NB4 (cell line): ENCODE measurements around the gene ABHD10.

Experiments
- DNase-seq: peaks from one replicate; pipeline ENCODE4 v3.0.0; 2010; ENCODE audit warnings: low read depth
- H3K4me3 ChIP-seq: one replicate; pipeline ENCODE4 v1.5.1; 2011; ENCODE audit warnings: mild to moderate bottlenecking, low read depth, low read length, moderate library complexity
- MYC ChIP-seq: IDR thresholded peaks from 2 replicates; pipeline ENCODE4 v1.6.1; 2011; ENCODE audit warnings: low read depth, low read length
- POLR2A ChIP-seq: IDR thresholded peaks from 2 replicates; pipeline ENCODE4 v1.6.1; 2011; ENCODE audit warnings: mild to moderate bottlenecking; ENCODE audit not compliant: insufficient read length; ENCODE audit errors: extremely low read depth
- TF ChIP-seq, protein P1 (sequence below): IDR thresholded peaks from one replicate; pipeline ENCODE4 v1.5.1; 2012; ENCODE audit warnings: low read depth, low read length
- TF ChIP-seq, protein P2 (sequence below): IDR thresholded peaks from 2 replicates; pipeline ENCODE4 v1.6.1; 2011; ENCODE audit warnings: low read depth, low read length

The ABHD10 gene

DNA sequence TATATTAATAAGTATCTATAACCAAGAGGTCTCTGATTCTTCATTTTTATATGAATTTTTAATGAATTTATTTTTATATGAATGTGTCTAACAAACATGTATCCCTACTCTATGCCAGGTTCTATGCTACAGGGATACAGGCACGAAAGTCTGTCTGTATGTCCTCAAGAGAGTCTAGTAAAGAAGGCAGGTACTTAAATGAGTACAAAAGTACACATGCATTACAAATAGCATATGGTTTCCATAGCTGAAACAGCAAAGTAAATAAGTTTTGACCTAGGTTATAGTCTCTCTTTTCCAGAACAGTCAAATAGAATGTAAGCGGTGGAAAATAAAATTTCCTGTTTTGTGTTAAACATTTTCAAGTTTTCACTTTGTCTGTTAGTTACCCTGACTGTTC is 13.3 kb upstream of the ABHD10 start:
- DNase-seq: no peak
- TF ChIP-seq, protein P1, sequence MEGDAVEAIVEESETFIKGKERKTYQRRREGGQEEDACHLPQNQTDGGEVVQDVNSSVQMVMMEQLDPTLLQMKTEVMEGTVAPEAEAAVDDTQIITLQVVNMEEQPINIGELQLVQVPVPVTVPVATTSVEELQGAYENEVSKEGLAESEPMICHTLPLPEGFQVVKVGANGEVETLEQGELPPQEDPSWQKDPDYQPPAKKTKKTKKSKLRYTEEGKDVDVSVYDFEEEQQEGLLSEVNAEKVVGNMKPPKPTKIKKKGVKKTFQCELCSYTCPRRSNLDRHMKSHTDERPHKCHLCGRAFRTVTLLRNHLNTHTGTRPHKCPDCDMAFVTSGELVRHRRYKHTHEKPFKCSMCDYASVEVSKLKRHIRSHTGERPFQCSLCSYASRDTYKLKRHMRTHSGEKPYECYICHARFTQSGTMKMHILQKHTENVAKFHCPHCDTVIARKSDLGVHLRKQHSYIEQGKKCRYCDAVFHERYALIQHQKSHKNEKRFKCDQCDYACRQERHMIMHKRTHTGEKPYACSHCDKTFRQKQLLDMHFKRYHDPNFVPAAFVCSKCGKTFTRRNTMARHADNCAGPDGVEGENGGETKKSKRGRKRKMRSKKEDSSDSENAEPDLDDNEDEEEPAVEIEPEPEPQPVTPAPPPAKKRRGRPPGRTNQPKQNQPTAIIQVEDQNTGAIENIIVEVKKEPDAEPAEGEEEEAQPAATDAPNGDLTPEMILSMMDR: no peak
- TF ChIP-seq POLR2A: no peak
- TF ChIP-seq, protein P2, sequence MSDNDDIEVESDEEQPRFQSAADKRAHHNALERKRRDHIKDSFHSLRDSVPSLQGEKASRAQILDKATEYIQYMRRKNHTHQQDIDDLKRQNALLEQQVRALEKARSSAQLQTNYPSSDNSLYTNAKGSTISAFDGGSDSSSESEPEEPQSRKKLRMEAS: no peak
- no peak for TF ChIP-seq MYC

DNA sequence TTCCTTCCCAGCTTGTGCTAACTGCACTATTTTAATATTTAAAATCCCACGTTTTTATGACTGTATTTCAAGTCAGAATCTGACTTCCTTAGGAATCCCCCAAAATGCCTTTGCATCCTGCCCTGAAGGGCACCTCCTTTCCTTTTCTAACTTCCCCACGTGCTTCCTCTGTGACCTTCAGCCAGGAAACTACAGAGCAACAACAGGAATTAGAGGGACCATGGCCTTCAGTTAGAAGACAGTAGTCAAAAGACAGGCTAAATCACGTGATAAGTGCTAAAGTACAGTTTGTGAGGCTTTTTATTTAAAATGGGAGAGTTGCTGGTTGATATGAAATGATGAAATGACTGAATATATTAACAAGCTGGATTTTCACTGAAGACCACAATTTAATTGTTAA is 11.8 kb upstream of the ABHD10 start:
- no peak overlapping the region for H3K4me3 ChIP-seq
- TF ChIP-seq MYC: no peak
- no peak for TF ChIP-seq POLR2A
- TF ChIP-seq, protein P1: no peak
- TF ChIP-seq, protein P2: no peak
- no peak for DNase-seq

More for the DNA sequence above, 13.3 kb upstream of the ABHD10 start:
- H3K4me3 ChIP-seq: no peak overlapping the region

DNA sequence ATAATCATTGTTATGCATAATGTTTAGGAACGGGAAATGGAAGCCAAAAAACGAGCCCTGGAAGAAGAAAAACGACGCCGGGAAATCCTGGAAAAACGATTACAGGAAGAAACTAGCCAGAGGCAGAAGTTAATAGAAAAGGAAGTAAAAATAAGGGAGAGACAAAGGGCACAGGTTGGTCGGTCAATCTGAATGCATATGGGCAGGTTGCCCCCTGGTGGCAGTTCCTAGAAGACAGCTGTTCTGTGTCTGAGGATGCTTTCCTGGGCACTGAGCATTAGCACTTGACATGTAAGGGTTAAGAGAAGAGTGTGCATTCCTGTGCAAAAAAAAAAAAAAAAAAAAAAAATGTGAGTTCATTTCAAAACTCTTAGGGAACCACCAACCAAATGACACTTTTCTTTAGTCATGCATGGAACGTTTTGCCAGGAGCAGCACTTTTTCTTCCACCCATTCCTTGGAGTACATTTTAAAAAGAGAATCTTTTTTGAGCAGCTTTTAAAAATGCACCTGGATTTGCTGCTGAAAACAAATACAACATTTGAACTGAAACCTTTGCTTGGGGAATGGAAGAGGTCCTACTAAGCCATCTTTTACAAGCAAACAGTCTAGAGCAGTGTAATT is 11.1 kb upstream of the ABHD10 start:
- peak; percentile 75 for DNase-seq
- TF ChIP-seq, protein P2: no peak
- TF ChIP-seq, protein P1: peak; percentile 75
- H3K4me3 ChIP-seq: no peak overlapping the region

DNA sequence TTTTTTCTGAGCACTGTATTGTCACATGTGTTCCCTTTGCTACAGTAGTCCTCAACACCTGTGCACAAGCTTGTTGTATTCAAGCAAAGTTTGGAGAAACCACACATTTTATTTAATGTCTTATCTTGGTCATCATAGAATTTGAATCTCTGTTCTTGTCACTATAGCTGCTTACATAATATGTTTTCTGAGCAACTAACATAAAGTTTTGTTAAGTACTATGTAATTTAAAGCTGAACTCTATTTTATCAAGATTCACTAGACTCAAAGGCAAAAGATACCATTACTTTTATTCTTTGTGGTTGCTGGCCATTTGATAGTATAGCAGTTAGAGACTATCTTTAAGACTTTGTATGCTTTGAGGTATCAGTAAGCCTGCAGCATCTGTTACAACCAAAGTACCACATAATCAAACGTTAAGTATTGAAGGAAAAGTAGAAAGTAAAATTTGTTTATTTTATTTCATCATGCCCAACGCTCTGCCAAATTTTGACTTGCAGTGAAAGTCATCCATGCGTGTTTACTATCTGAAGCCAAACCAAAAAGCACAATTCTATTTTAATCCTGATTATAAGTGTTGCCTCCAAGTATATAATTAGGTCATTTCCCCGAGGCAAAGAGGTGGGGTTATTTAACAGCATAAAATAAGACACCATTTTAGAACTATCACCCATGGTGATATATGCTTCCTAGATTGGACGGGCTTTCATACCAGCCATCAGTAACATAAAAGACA is 10.3 kb upstream of the ABHD10 start:
- no peak overlapping the region for H3K4me3 ChIP-seq
- TF ChIP-seq, protein P2: no peak
- DNase-seq: no peak

DNA sequence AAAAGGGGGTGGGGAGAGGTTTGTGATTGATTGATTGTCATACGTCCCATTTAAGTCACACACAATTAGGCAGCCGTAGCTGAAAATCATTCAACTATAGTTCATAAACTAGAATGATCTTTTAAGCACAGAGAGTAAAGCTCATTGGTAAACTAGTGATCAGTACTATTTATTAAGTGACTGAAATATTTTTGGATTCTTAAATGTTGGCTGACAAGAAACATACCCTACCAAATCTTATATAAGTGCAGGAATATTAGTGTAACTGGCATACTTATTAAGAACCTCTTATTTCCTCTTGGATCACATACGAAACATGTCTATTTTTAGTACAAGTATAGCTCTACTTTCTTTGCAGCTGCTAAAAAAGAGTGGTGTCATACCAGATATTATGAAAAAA is 8.4 kb upstream of the ABHD10 start:
- TF ChIP-seq MYC (no peak), POLR2A (no peak)
- TF ChIP-seq, protein P2: no peak
- TF ChIP-seq, protein P1: no peak
- no peak for DNase-seq
- no peak overlapping the region for H3K4me3 ChIP-seq

DNA sequence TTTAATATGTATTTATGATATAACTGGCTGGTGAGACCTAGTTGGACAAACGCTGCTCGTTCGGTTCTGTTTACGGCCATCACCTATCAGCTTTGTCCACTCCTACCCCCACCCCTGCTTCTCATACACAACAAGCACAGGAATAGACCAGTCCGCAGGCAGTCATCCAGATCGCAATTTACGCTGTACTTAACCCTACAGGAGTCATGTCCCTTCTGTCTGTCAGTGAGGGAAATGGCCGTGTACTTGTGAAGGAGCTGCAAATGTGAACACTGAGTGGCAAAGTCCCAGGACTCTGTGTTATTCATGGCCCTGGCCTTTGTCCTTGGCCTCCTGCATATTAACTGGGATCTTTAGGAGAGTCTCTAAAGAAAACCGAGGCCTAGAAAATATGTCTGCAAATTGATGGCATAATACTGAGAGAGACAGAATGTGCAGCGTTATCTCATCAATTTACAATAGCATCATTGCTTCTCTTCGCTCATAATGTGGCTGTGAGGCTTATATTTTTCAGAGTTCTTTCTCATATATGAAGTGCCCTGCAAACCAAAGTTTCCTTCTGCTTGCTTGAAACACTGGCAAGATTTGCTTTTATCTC is 7.2 kb upstream of the ABHD10 start:
- no peak overlapping the region for H3K4me3 ChIP-seq
- TF ChIP-seq, protein P2: no peak
- TF ChIP-seq POLR2A (no peak), MYC (no peak)
- TF ChIP-seq, protein P1: no peak
- DNase-seq: no peak
